ENCODE results near the gene PCDH10.

Gene PCDH10

GRCh38 chr4:133189147-133189517 is 40.0 kb downstream of the PCDH10 start:
- Histone ChIP-seq H3K36me3 (ENCODE audit: control insufficient read depth, low read length) (no peaks in the 10 kb centered on the region), H3K79me2 (ENCODE audit: control insufficient read depth, low read length) (no peaks in the 10 kb centered on the region), H3K27ac (ENCODE audit: low read depth, low read length) (no peak overlapping the region), H3K27me3 (ENCODE audit: control insufficient read depth, low read length) (no peaks in the 10 kb centered on the region), H3K9me2 (replicated peaks; ENCODE audit: control insufficient read depth, low read length) (no peaks in the 10 kb centered on the region), H3F3A (ENCODE audit: control insufficient read depth, insufficient read depth) (no peaks in the 10 kb centered on the region), H3K4me1 (ENCODE audit: control insufficient read depth, low read length) (no peaks in the 10 kb centered on the region), H3K4me2 (ENCODE audit: low read length) (no peak overlapping the region), H3K4me3 (ENCODE audit: low read length) (no peak overlapping the region), H3K9me3 (ENCODE audit: control insufficient read depth, insufficient read depth, low read length) (no peaks in the 10 kb centered on the region), H4K20me1 (ENCODE audit: control insufficient read depth, insufficient read depth, low read depth, low read length) (no peaks in the 10 kb centered on the region)
- TF ChIP-seq CTCF (IDR thresholded peaks at IDR 0.05; ENCODE audit: low read depth, low read length, poor library complexity, severe bottlenecking) (no peak), EZH2phosphoT487 (IDR thresholded peaks at IDR 0.05; ENCODE audit: borderline replicate concordance, low read length) (no peak)

- Histone ChIP-seq H3F3A (ENCODE audit: control insufficient read depth, insufficient read depth) (no peaks in the 10 kb centered on the region), H3K79me2 (ENCODE audit: control insufficient read depth, low read length) (no peaks in the 10 kb centered on the region), H3K4me3 (ENCODE audit: low read length) (no peak overlapping the region), H4K20me1 (ENCODE audit: control insufficient read depth, insufficient read depth, low read depth, low read length) (no peaks in the 10 kb centered on the region), H3K9me2 (replicated peaks; ENCODE audit: control insufficient read depth, low read length) (no peaks in the 10 kb centered on the region), H3K27me3 (ENCODE audit: control insufficient read depth, low read length) (no peaks in the 10 kb centered on the region), H3K9me3 (ENCODE audit: control insufficient read depth, insufficient read depth, low read length) (no peaks in the 10 kb centered on the region), H3K27ac (ENCODE audit: low read depth, low read length) (no peak overlapping the region), H3K36me3 (ENCODE audit: control insufficient read depth, low read length) (no peaks in the 10 kb centered on the region), H3K4me2 (ENCODE audit: low read length) (no peak overlapping the region), H3K4me1 (ENCODE audit: control insufficient read depth, low read length) (no peaks in the 10 kb centered on the region)
- TF ChIP-seq EZH2phosphoT487 (IDR thresholded peaks at IDR 0.05; ENCODE audit: borderline replicate concordance, low read length) (no peak), CTCF (IDR thresholded peaks at IDR 0.05; ENCODE audit: low read depth, low read length, poor library complexity, severe bottlenecking) (no peak)
Observed at GRCh38 chr4:133190098-133190497, 41.0 kb downstream of the PCDH10 start.

- Histone ChIP-seq H3K4me2 (ENCODE audit: low read length) (no peak overlapping the region), H3K36me3 (ENCODE audit: control insufficient read depth, low read length) (no peaks in the 10 kb centered on the region), H3F3A (ENCODE audit: control insufficient read depth, insufficient read depth) (no peaks in the 10 kb centered on the region), H3K9me2 (replicated peaks; ENCODE audit: control insufficient read depth, low read length) (no peaks in the 10 kb centered on the region), H3K79me2 (ENCODE audit: control insufficient read depth, low read length) (no peaks in the 10 kb centered on the region), H3K27ac (ENCODE audit: low read depth, low read length) (no peak overlapping the region), H4K20me1 (ENCODE audit: control insufficient read depth, insufficient read depth, low read depth, low read length) (no peaks in the 10 kb centered on the region), H3K27me3 (ENCODE audit: control insufficient read depth, low read length) (no peaks in the 10 kb centered on the region), H3K9me3 (ENCODE audit: control insufficient read depth, insufficient read depth, low read length) (no peaks in the 10 kb centered on the region), H3K4me3 (ENCODE audit: low read length) (no peak overlapping the region), H3K4me1 (ENCODE audit: control insufficient read depth, low read length) (no peaks in the 10 kb centered on the region)
- TF ChIP-seq EZH2phosphoT487 (IDR thresholded peaks at IDR 0.05; ENCODE audit: borderline replicate concordance, low read length) (no peak), CTCF (IDR thresholded peaks at IDR 0.05; ENCODE audit: low read depth, low read length, poor library complexity, severe bottlenecking) (no peak)
Observed at GRCh38 chr4:133208694-133209285, 59.7 kb downstream of the PCDH10 start.
